ENCODE measurements around the gene ACTL8.

The ACTL8 gene

DNA sequence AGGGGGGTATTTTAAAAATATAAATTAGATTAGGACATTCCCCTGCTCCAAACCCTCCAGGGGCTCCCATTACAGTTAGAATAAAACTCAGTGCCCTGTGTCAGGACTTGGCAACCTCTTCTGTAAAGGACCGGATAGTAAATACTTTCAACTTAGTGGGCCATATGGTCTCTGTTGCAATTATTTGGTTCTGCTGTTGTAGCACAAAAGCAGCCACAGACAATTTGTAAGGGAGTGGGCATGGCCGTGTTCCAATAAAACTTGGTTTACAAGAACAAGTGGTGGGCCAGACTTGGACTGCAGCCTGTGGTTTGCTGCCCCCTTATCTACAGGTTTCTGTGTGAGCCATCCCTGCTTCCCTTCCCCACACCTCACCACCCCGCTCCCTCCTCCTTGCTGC lies 92.0 kb downstream of the ACTL8 start:
- H3K4me3 Mint-ChIP-seq, result no peak overlapping the region
- no peaks in the 10 kb centered on the region for H3K9me3 Mint-ChIP-seq
- no peak overlapping the region for H3K27ac Mint-ChIP-seq
- H3K27me3 Mint-ChIP-seq (ENCODE audit: low read depth), result no peaks in the 10 kb centered on the region
- H3K36me3 Mint-ChIP-seq (ENCODE audit: low read depth), result no peaks in the 10 kb centered on the region
- H3K4me1 Mint-ChIP-seq (ENCODE audit: low read depth), result no peaks in the 10 kb centered on the region

DNA sequence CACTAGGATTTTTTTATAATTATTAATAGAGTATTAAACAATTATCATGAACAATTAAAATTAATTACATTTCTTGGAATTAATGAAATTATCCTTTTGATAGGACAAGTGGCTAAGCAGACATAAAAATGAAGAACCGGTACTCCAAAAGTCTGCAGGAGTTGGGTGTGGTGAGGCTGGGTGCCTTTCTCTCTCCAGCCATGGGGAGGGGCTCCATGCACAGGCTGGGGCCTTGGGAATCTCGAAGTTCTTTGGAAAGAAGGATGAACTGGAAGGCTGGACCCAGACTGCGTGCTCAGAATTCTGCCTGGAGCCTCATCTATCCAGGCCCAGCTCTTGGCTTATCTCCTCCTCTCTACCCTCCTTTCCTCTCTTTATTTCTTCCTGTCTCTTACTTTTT lies 94.1 kb downstream of the ACTL8 start:
- no peaks in the 10 kb centered on the region for H3K36me3 Mint-ChIP-seq (ENCODE audit: low read depth)

GRCh38 chr1:17851056-17851455 lies 95.9 kb downstream of the ACTL8 start:
- Mint-ChIP-seq H3K36me3 (ENCODE audit: low read depth) (no peaks in the 10 kb centered on the region), H3K27me3 (ENCODE audit: low read depth) (no peaks in the 10 kb centered on the region), H3K4me1 (ENCODE audit: low read depth) (no peaks in the 10 kb centered on the region), H3K9me3 (no peaks in the 10 kb centered on the region), H3K4me3 (no peak overlapping the region), H3K27ac (no peak overlapping the region)

More for the DNA sequence above, 94.1 kb downstream of the ACTL8 start:
- H3K27ac Mint-ChIP-seq, result no peak overlapping the region
- no peaks in the 10 kb centered on the region for H3K9me3 Mint-ChIP-seq
- H3K27me3 Mint-ChIP-seq (ENCODE audit: low read depth), result no peaks in the 10 kb centered on the region
- no peaks in the 10 kb centered on the region for H3K4me1 Mint-ChIP-seq (ENCODE audit: low read depth)
- H3K4me3 Mint-ChIP-seq, result no peak overlapping the region

- H3K9me3 Mint-ChIP-seq, result no peaks in the 10 kb centered on the region
- no peaks in the 10 kb centered on the region for H3K36me3 Mint-ChIP-seq (ENCODE audit: low read depth)
- H3K4me1 Mint-ChIP-seq (ENCODE audit: low read depth), result no peaks in the 10 kb centered on the region
- H3K4me3 Mint-ChIP-seq, result no peak overlapping the region
- H3K27ac Mint-ChIP-seq, result no peak overlapping the region
- H3K27me3 Mint-ChIP-seq (ENCODE audit: low read depth), result no peaks in the 10 kb centered on the region
Observed at GRCh38 chr1:17852383-17852782, 97.2 kb downstream of the ACTL8 start.

- Mint-ChIP-seq H3K9me3 (no peaks in the 10 kb centered on the region), H3K36me3 (ENCODE audit: low read depth) (no peaks in the 10 kb centered on the region), H3K27me3 (ENCODE audit: low read depth) (no peaks in the 10 kb centered on the region), H3K4me1 (ENCODE audit: low read depth) (no peaks in the 10 kb centered on the region), H3K27ac (no peak overlapping the region), H3K4me3 (no peak overlapping the region)
Observed at GRCh38 chr1:17853241-17853935, 98.3 kb downstream of the ACTL8 start.

- no peaks in the 10 kb centered on the region for H3K27me3 Mint-ChIP-seq (ENCODE audit: low read depth)
- no peaks in the 10 kb centered on the region for H3K36me3 Mint-ChIP-seq (ENCODE audit: low read depth)
- H3K9me3 Mint-ChIP-seq, result no peaks in the 10 kb centered on the region
- H3K4me1 Mint-ChIP-seq (ENCODE audit: low read depth), result no peaks in the 10 kb centered on the region
- H3K4me3 Mint-ChIP-seq, result no peak overlapping the region
- no peak overlapping the region for H3K27ac Mint-ChIP-seq
Observed at GRCh38 chr1:17856496-17857108, 101.5 kb downstream of the ACTL8 start.

- no peaks in the 10 kb centered on the region for H3K4me1 Mint-ChIP-seq (ENCODE audit: low read depth)
- H3K4me3 Mint-ChIP-seq, result no peak overlapping the region
- no peaks in the 10 kb centered on the region for H3K27me3 Mint-ChIP-seq (ENCODE audit: low read depth)
- H3K36me3 Mint-ChIP-seq (ENCODE audit: low read depth), result no peaks in the 10 kb centered on the region
- no peaks in the 10 kb centered on the region for H3K9me3 Mint-ChIP-seq
- no peak overlapping the region for H3K27ac Mint-ChIP-seq
Observed at GRCh38 chr1:17857109-17857499, 102.0 kb downstream of the ACTL8 start.

GRCh38 chr1:17857996-17858395 lies 102.9 kb downstream of the ACTL8 start:
- Mint-ChIP-seq H3K4me3 (no peak overlapping the region), H3K36me3 (ENCODE audit: low read depth) (no peaks in the 10 kb centered on the region), H3K27ac (no peak overlapping the region), H3K4me1 (ENCODE audit: low read depth) (no peaks in the 10 kb centered on the region), H3K9me3 (no peaks in the 10 kb centered on the region), H3K27me3 (ENCODE audit: low read depth) (no peaks in the 10 kb centered on the region)

DNA sequence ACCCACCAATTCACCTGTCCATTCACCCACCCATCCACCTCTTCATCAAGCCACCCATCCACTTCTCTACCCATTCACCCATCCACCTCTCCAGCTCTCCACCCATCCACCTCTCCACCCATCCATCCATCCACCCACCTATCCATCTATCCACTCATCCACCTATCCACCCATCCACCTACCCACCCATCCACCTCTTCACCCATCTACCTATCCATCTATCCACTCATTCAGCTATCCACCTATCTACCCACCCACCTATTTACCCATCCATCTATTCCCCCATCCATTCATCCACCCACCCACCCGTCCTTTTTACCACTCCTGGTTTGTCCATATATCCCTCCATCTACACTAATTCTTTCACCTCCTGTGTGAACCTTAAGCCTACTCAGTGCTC lies 105.7 kb downstream of the ACTL8 start:
- Mint-ChIP-seq H3K36me3 (ENCODE audit: low read depth) (no peaks in the 10 kb centered on the region), H3K27ac (no peak overlapping the region), H3K27me3 (ENCODE audit: low read depth) (no peaks in the 10 kb centered on the region), H3K4me3 (no peak overlapping the region), H3K4me1 (ENCODE audit: low read depth) (no peaks in the 10 kb centered on the region), H3K9me3 (no peaks in the 10 kb centered on the region)

- H3K4me1 Mint-ChIP-seq (ENCODE audit: low read depth), result no peaks in the 10 kb centered on the region
- no peak overlapping the region for H3K4me3 Mint-ChIP-seq
- H3K27ac Mint-ChIP-seq, result no peak overlapping the region
- no peaks in the 10 kb centered on the region for H3K9me3 Mint-ChIP-seq
- H3K36me3 Mint-ChIP-seq (ENCODE audit: low read depth), result no peaks in the 10 kb centered on the region
- no peaks in the 10 kb centered on the region for H3K27me3 Mint-ChIP-seq (ENCODE audit: low read depth)
Observed at GRCh38 chr1:17861685-17862084, 106.6 kb downstream of the ACTL8 start.

DNA sequence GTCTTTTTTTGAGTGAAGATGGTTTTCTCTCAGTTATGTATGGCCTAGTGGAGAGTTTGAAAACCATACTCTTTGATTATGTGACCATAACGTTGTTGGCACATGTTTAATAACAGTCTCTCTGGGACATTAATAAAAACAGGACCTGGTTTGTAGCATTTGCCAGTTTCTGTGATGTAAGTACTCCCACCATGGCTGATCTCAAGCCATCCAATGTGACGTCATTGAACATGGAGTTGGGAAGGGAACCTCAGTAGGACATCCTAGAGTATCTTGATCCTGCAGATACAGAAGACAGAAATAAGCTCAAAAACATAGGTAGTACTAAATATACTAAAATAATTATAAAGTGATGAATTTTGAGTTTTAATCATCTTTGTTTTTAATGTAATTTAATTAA lies 107.0 kb downstream of the ACTL8 start:
- Mint-ChIP-seq H3K9me3 (no peaks in the 10 kb centered on the region), H3K27me3 (ENCODE audit: low read depth) (no peaks in the 10 kb centered on the region), H3K4me1 (ENCODE audit: low read depth) (no peaks in the 10 kb centered on the region), H3K27ac (no peak overlapping the region), H3K4me3 (no peak overlapping the region), H3K36me3 (ENCODE audit: low read depth) (no peaks in the 10 kb centered on the region)

- H3K36me3 Mint-ChIP-seq (ENCODE audit: low read depth), result no peaks in the 10 kb centered on the region
- no peak overlapping the region for H3K4me3 Mint-ChIP-seq
- no peaks in the 10 kb centered on the region for H3K9me3 Mint-ChIP-seq
- no peak overlapping the region for H3K27ac Mint-ChIP-seq
- H3K27me3 Mint-ChIP-seq (ENCODE audit: low read depth), result no peaks in the 10 kb centered on the region
- H3K4me1 Mint-ChIP-seq (ENCODE audit: low read depth), result no peaks in the 10 kb centered on the region
Observed at GRCh38 chr1:17865912-17866739, 111.0 kb downstream of the ACTL8 start.

- Mint-ChIP-seq H3K27me3 (ENCODE audit: low read depth) (no peaks in the 10 kb centered on the region), H3K4me1 (ENCODE audit: low read depth) (no peaks in the 10 kb centered on the region), H3K36me3 (ENCODE audit: low read depth) (no peaks in the 10 kb centered on the region), H3K9me3 (no peaks in the 10 kb centered on the region), H3K27ac (no peak overlapping the region), H3K4me3 (no peak overlapping the region)
Observed at GRCh38 chr1:17866740-17867029, 111.6 kb downstream of the ACTL8 start.

- Mint-ChIP-seq H3K36me3 (ENCODE audit: low read depth) (no peaks in the 10 kb centered on the region), H3K4me1 (ENCODE audit: low read depth) (no peaks in the 10 kb centered on the region), H3K4me3 (no peak overlapping the region), H3K9me3 (no peaks in the 10 kb centered on the region), H3K27ac (no peak overlapping the region), H3K27me3 (ENCODE audit: low read depth) (no peaks in the 10 kb centered on the region)
Observed at GRCh38 chr1:17867470-17867869, 112.3 kb downstream of the ACTL8 start.

GRCh38 chr1:17869815-17870214 lies 114.7 kb downstream of the ACTL8 start:
- Mint-ChIP-seq H3K4me3 (no peak overlapping the region), H3K9me3 (no peaks in the 10 kb centered on the region), H3K27me3 (ENCODE audit: low read depth) (no peaks in the 10 kb centered on the region), H3K36me3 (ENCODE audit: low read depth) (no peaks in the 10 kb centered on the region), H3K4me1 (ENCODE audit: low read depth) (no peaks in the 10 kb centered on the region), H3K27ac (no peak overlapping the region)
